H1 (cell line): ENCODE results near the gene KRTAP5-6. TPM values are rescaled to one million over a fixed set of nuclear protein-coding genes. Genes with fewer than 3 reads are reported as not detected.

Experiments used
- CTCF ChIA-PET: fragments of 300-600 bp; sonication (Branson Sonifier 250); formaldehyde crosslinking; loops from one replicate; lab custom pipeline; 2021; ENCODE audit not compliant: partially characterized antibody; lab: Charles Lee
- POLR2A ChIA-PET: fragments of 300-600 bp; sonication (Branson Sonifier 250); formaldehyde crosslinking; loops from one replicate; lab custom pipeline; 2021; ENCODE audit warnings: inconsistent platforms; ENCODE audit not compliant: partially characterized antibody; lab: Charles Lee
- DNase-seq, 2 experiments: peaks; one replicate each; pipeline versions ENCODE4 v3.0.0 to v3.0.0-alpha.2; 2010 to 2022; ENCODE audit warnings: low spot score in 2 of 2, low read depth in 1 of 2, mixed read lengths in 1 of 2
- FAIRE-seq: peaks from 2 replicates; lab custom pipeline; 2011; peaks lifted over from hg19 to GRCh38; lab: Jason Lieb, UNC
- H2AFZ ChIP-seq: 2 replicates; pipeline ENCODE4 v1.8.1; 2012; ENCODE audit warnings: low read length, inconsistent platforms
- H2AK5ac ChIP-seq: 2 replicates; pipeline ENCODE4 v1.6.1; 2013; ENCODE audit warnings: low read depth, low read length
- H2BK120ac ChIP-seq: replicated peaks from 2 replicates; pipeline ENCODE3; 2013; ENCODE audit warnings: low read depth, low read length, inconsistent platforms
- H2BK12ac ChIP-seq: 2 replicates; pipeline ENCODE4 v1.6.1; 2013; ENCODE audit warnings: low read depth, low read length
- H2BK15ac ChIP-seq: 2 replicates; pipeline ENCODE4 v1.6.1; 2013; ENCODE audit warnings: low read length
- H2BK20ac ChIP-seq: 2 replicates; pipeline ENCODE4 v1.6.1; 2013; ENCODE audit warnings: low read length
- H2BK5ac ChIP-seq: 2 replicates; pipeline ENCODE4 v1.6.1; 2013; ENCODE audit warnings: low read depth, low read length
- H3K14ac ChIP-seq: 2 replicates; pipeline ENCODE4 v1.6.1; 2013; ENCODE audit warnings: inconsistent platforms; ENCODE audit not compliant: insufficient read length
- H3K18ac ChIP-seq: 2 replicates; pipeline ENCODE4 v1.6.1; 2013; ENCODE audit warnings: low read length; ENCODE audit errors: extremely low read depth
- H3K23ac ChIP-seq: 2 replicates; pipeline ENCODE4 v1.6.1; 2013; ENCODE audit warnings: inconsistent platforms; ENCODE audit not compliant: insufficient read length
- H3K23me2 ChIP-seq: 2 replicates; pipeline ENCODE4 v1.6.1; 2013; ENCODE audit warnings: low read depth, low read length
- H3K27ac ChIP-seq: 2 replicates; pipeline ENCODE4 v1.6.1; 2011; ENCODE audit warnings: low read depth, low read length, inconsistent platforms
- H3K27me3 ChIP-seq, 4 experiments: replicated peaks in 1 of 4; 1 replicate in 1 of 4; 2 replicates in 3 of 4; pipeline versions ENCODE4 v1.6.1 to v1.8.1; 2011 to 2013; ENCODE audit warnings: low read length in 3 of 4, mild to moderate bottlenecking in 3 of 4, inconsistent platforms in 2 of 4, mixed read lengths in 2 of 4, moderate library complexity in 1 of 4; ENCODE audit not compliant: control insufficient read depth in 3 of 4, insufficient read depth in 3 of 4; ENCODE audit errors: extremely low read depth in 1 of 4
- H3K36me3 ChIP-seq, 4 experiments: 2 replicates each; pipeline versions ENCODE4 v1.6.1 to v1.8.1; 2011 to 2013; ENCODE audit warnings: mild to moderate bottlenecking in 4 of 4, low read length in 3 of 4, moderate library complexity in 2 of 4, control low read depth in 1 of 4, inconsistent platforms in 1 of 4; ENCODE audit not compliant: insufficient read depth in 4 of 4, control insufficient read depth in 2 of 4
- H3K4ac ChIP-seq: replicated peaks from 2 replicates; pipeline ENCODE3; 2013; ENCODE audit warnings: low read length, low read depth, mixed read lengths, inconsistent platforms; ENCODE audit not compliant: insufficient read length
- H3K4me1 ChIP-seq, 4 experiments: replicated peaks in 1 of 4; 1 replicate in 1 of 4; 2 replicates in 3 of 4; pipeline versions ENCODE4 v1.6.1 to v1.8.1; 2011 to 2013; ENCODE audit warnings: low read length in 3 of 4, inconsistent platforms in 2 of 4, mixed read lengths in 1 of 4; ENCODE audit not compliant: insufficient read depth in 4 of 4, control insufficient read depth in 3 of 4
- H3K4me2 ChIP-seq, 2 experiments: 2 replicates each; pipeline versions ENCODE4 v1.6.1 to v1.8.1; 2011 to 2013; ENCODE audit warnings: low read depth in 2 of 2, low read length in 2 of 2, control low read depth in 1 of 2, inconsistent platforms in 1 of 2, mild to moderate bottlenecking in 1 of 2; ENCODE audit not compliant: insufficient read depth in 1 of 2
- H3K4me3 ChIP-seq, 4 experiments: fragments of 200-600, 300-600 bp in 1 of 4; sonication (generic), shearing (Covaris generic), sonication (Bioruptor Twin) in 1 of 4; 2 replicates each; pipeline versions ENCODE4 v1.5.1 to v1.8.1; 2011 to 2016; ENCODE audit warnings: low read length in 4 of 4, low read depth in 3 of 4, control low read depth in 2 of 4, inconsistent platforms in 2 of 4, mild to moderate bottlenecking in 2 of 4, mixed read lengths in 1 of 4, moderate library complexity in 1 of 4; ENCODE audit not compliant: insufficient read depth in 2 of 4; ENCODE audit errors: extremely low read depth in 1 of 4
- H3K56ac ChIP-seq: replicated peaks from 2 replicates; pipeline ENCODE3; 2013; ENCODE audit warnings: low read depth, mild to moderate bottlenecking, mixed read lengths, low read length, inconsistent platforms; ENCODE audit not compliant: insufficient read length
- H3K79me1 ChIP-seq: 2 replicates; pipeline ENCODE4 v1.6.1; 2013; ENCODE audit warnings: low read depth, low read length, control low read depth
- H3K79me2 ChIP-seq, 2 experiments: 2 replicates each; pipeline versions ENCODE4 v1.6.1 to v1.8.1; 2012 to 2013; ENCODE audit warnings: low read length in 2 of 2, mild to moderate bottlenecking in 2 of 2, inconsistent platforms in 1 of 2; ENCODE audit not compliant: insufficient read depth in 2 of 2, control insufficient read depth in 1 of 2
- H3K9ac ChIP-seq, 4 experiments: replicated peaks in 1 of 4; 1 replicate in 1 of 4; 2 replicates in 3 of 4; pipeline versions ENCODE4 v1.6.1 to v1.8.1; 2011 to 2013; ENCODE audit warnings: low read depth in 3 of 4, low read length in 3 of 4, control low read depth in 2 of 4, mild to moderate bottlenecking in 2 of 4, moderate library complexity in 2 of 4, inconsistent platforms in 1 of 4; ENCODE audit errors: extremely low read depth in 1 of 4
- H3K9me3 ChIP-seq, 2 experiments: 2 replicates each; pipeline versions ENCODE4 v1.6.1 to v1.8.1; 2012 to 2013; ENCODE audit warnings: mild to moderate bottlenecking in 2 of 2, moderate library complexity in 2 of 2, control low read depth in 1 of 2, inconsistent platforms in 1 of 2, low read depth in 1 of 2, low read length in 1 of 2, mixed read lengths in 1 of 2; ENCODE audit not compliant: insufficient read depth in 2 of 2
- H4K20me1 ChIP-seq, 2 experiments: replicated peaks in 1 of 2; 2 replicates each; pipeline versions ENCODE3 to v1.8.1; 2011 to 2013; ENCODE audit warnings: inconsistent platforms in 2 of 2, low read length in 2 of 2, mild to moderate bottlenecking in 1 of 2; ENCODE audit not compliant: insufficient read depth in 2 of 2, control insufficient read depth in 1 of 2
- H4K5ac ChIP-seq: 2 replicates; pipeline ENCODE4 v1.6.1; 2013; ENCODE audit warnings: low read length, low read depth, mixed read lengths, inconsistent platforms; ENCODE audit not compliant: insufficient read length
- H4K8ac ChIP-seq: 2 replicates; pipeline ENCODE4 v1.8.0; 2013; ENCODE audit warnings: mild to moderate bottlenecking, moderate library complexity, low read length, inconsistent platforms; ENCODE audit not compliant: insufficient read depth; ENCODE audit errors: extremely low read depth
- H4K91ac ChIP-seq: replicated peaks from 2 replicates; pipeline ENCODE3; 2013; ENCODE audit warnings: low read length, mixed read lengths, inconsistent platforms; ENCODE audit not compliant: insufficient read length
- CBX5 ChIP-seq: fragments of 300-800, 300-1000 bp; sonication (generic); IDR thresholded peaks from 2 replicates; pipeline ENCODE4 v1.7.1; 2016; ENCODE audit warnings: antibody characterized with exemption, low read length, low read depth
- CEBPB ChIP-seq: IDR thresholded peaks from 2 replicates; pipeline ENCODE4 v1.6.1; 2012; ENCODE audit warnings: low read depth, low read length
- RBBP5 ChIP-seq: IDR thresholded peaks from 2 replicates; pipeline ENCODE4 v1.7.1; 2012; ENCODE audit warnings: low read depth, mild to moderate bottlenecking, inconsistent platforms, low read length, moderate library complexity, borderline replicate concordance
- SAP30 ChIP-seq: fragments of 300-600 bp; sonication (generic); IDR thresholded peaks from 2 replicates; pipeline ENCODE4 v1.7.1; 2012; ENCODE audit warnings: low read length, moderate library complexity, mild to moderate bottlenecking, inconsistent platforms; ENCODE audit not compliant: insufficient read depth, insufficient replicate concordance
- SIN3A ChIP-seq, 2 experiments: IDR thresholded peaks in 1 of 2; conservative IDR thresholded peaks in 1 of 2; 2 replicates each; pipeline ENCODE4 v1.6.1; 2011 to 2012; ENCODE audit warnings: low read length in 2 of 2, improper control_type of control experiment in 1 of 2, low read depth in 1 of 2, mild to moderate bottlenecking in 1 of 2
- SIRT6 ChIP-seq: IDR thresholded peaks from one replicate; pipeline ENCODE4 v1.7.1; 2012; ENCODE audit warnings: low read length, inconsistent platforms
- SP4 ChIP-seq: IDR thresholded peaks from 2 replicates; pipeline ENCODE4 v1.6.1; 2012; ENCODE audit warnings: low read length, inconsistent platforms
- SRF ChIP-seq: IDR thresholded peaks from 2 replicates; pipeline ENCODE4 v1.6.1; 2011; ENCODE audit warnings: mild to moderate bottlenecking, low read depth, low read length, moderate library complexity
- TBP ChIP-seq: IDR thresholded peaks from 2 replicates; pipeline ENCODE4 v1.6.1; 2011; ENCODE audit warnings: low read depth, low read length, improper control_type of control experiment
- WGBS, 2 experiments: shearing (Covaris generic) in 1 of 2; methylation state at CpG; one replicate each; pipeline versions ENCODE4 v1.1.6 to v1.1.7; 2013 to 2015; ENCODE audit warnings: low lambda C conversion rate in 2 of 2, mixed read lengths in 2 of 2, inconsistent platforms in 1 of 2, low coverage in 1 of 2, missing lambda C conversion rate in 1 of 2; ENCODE audit not compliant: insufficient replicate concordance in 2 of 2, insufficient coverage in 1 of 2, insufficient read length in 1 of 2; ENCODE audit errors: extremely low coverage in 1 of 2, missing lambda C conversion rate in 1 of 2; 5-methylcytosine and 5-hydroxymethylcytosine counted together
- polyA plus RNA-seq, 7 experiments: library from polyadenylated mRNA; depleted of rRNA in 3 of 7; stranded (reverse) in 5 of 7; unstranded in 2 of 7; fragments of >200 nt in 5 of 7; fragments of 200-250 nt in 2 of 7; gene quantifications; 1 replicate in 5 of 7; 2 replicates in 1 of 7; 4 replicates in 1 of 7; pipeline versions ENCODE4 v1.2.1 to v1.2.3, GENCODE V29; 2011 to 2013; ENCODE audit warnings: missing spikeins in 2 of 7, mixed read lengths in 2 of 7
- total RNA-seq: library from RNA; stranded (reverse); fragmentation: NEBNext Ultra II Directional; extraction: Animal tissue kit (Norgen Biotek cat#: 25700); gene quantifications from 2 replicates; pipeline ENCODE4 v1.2.1, GENCODE V29; 2021
- TF ChIP-seq, protein P1 (sequence below): IDR thresholded peaks from 2 replicates; pipeline ENCODE4 v1.6.1; 2012; ENCODE audit warnings: low read length, inconsistent platforms

The KRTAP5-6 gene
- total and polyA plus RNA-seq, 2 of the 8 experiments (the other 6 are each of a cell fraction or from before 2014, with no cell fraction given) = not detected

DNA sequence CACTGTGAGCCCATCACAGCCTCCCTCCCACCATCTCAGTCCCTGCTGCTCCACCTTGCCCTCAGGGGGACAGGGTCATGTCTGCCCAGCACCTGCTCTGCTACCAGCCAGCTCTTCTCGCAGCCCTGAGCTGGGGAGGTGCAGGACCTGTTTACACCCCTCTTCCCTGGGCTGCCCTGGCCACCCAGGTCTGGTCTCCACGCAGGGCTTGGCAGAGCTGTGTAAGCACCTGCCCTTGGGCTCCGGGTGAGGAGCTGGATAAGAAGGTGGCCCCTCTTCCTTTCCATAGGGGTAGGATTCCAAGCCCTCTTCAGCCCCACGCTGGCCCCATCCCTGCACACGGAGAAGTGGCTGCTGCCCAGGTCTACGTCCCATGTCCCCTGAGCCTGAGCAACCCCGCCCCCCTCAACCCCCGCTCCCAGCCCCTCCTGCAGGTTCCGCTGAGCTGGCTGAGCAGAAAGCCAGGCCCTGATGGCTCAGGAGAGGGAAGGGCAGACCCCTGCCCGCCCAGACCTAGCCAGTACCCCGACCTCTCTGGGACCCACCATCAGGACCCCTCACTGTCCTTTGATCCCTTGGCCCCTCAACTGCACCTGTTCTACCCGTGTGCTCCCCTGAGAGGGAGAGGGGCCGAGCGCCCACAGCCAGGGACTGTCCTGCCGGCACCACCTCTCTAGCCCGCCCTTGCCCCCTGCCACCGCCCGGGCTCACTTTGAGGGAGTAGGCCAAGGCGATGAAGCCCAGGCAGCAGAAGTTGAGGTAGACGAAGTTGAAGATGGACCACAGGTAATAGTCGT lies 50.2 kb downstream of the KRTAP5-6 start:
- Histone ChIP-seq H3K14ac (no peak overlapping the region), H3K9me3 (peaks cover 0 to 5% of the 10 kb centered on the region in 2 experiments; a peak in 2 of 4 replicates), H3K23me2 (peaks cover 19% of the 10 kb centered on the region), H3K4me3 (no peak overlapping the region), H3K36me3 (no peaks in the 10 kb centered on the region; a peak in 2 of 8 replicates), H4K8ac (no peak overlapping the region; the same call in 1 of the 2 replicates), H3K56ac (no peak overlapping the region), H2AK5ac (no peak overlapping the region), H2BK5ac (no peak overlapping the region), H3K79me2 (no peaks in the 10 kb centered on the region), H3K4me2 (no peak overlapping the region; a peak in 1 of 4 replicates), H3K27ac (no peak overlapping the region), H3K27me3 (peaks cover 12 to 35% (median 27%) of the 10 kb centered on the region in 4 experiments; a peak in 6 of 7 replicates), H4K91ac (no peak overlapping the region), H2BK15ac (no peak overlapping the region), H3K9ac (no peak overlapping the region), H3K23ac (no peak overlapping the region), H2AFZ (no peak overlapping the region), H2BK20ac (no peak overlapping the region), H3K18ac (no peak overlapping the region), H4K5ac (no peak overlapping the region), H3K4me1 (peaks cover 0 to 12% (median 4%) of the 10 kb centered on the region in 4 experiments; a peak in 5 of 7 replicates), H2BK120ac (no peak overlapping the region), H3K4ac (no peak overlapping the region), H4K20me1 (peaks cover 5 to 15% of the 10 kb centered on the region in 2 experiments), H3K79me1 (no peaks in the 10 kb centered on the region), H2BK12ac (no peak overlapping the region)
- POLR2A ChIA-PET = interaction anchor here (1.1 kb wide), 1 partner anchor 11 kb away, joined by 4 read pairs; no protein-coding TSS in a partner anchor
- FAIRE-seq = no peak
- CTCF ChIA-PET = interaction anchor here (1.1 to 3.2 kb wide), 3 partner anchors 20 to 94 kb away, joined by 4 to 15 read pairs (median 5); no protein-coding TSS in a partner anchor
- WGBS, 2 experiments = 81% methylated on average over 6 of the region's 21 CpGs; no CpG with 5 or more reads in 1 of the 2 experiments
- no peak for DNase-seq
- TF ChIP-seq CBX5 (no peak), SIN3A (conservative IDR thresholded peaks at IDR 0.05 in 1 of 2, IDR thresholded peaks at IDR 0.05 in 1 of 2; ENCODE audit: low read depth in 1 of 2, low read length in 2 of 2) (no peak), TBP (no peak), SRF (no peak), SP4 (no peak), RBBP5 (no peak), SIRT6 (no peak), SAP30 (no peak), CEBPB (no peak)
- TF ChIP-seq, protein P1, sequence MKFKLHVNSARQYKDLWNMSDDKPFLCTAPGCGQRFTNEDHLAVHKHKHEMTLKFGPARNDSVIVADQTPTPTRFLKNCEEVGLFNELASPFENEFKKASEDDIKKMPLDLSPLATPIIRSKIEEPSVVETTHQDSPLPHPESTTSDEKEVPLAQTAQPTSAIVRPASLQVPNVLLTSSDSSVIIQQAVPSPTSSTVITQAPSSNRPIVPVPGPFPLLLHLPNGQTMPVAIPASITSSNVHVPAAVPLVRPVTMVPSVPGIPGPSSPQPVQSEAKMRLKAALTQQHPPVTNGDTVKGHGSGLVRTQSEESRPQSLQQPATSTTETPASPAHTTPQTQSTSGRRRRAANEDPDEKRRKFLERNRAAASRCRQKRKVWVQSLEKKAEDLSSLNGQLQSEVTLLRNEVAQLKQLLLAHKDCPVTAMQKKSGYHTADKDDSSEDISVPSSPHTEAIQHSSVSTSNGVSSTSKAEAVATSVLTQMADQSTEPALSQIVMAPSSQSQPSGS = no peak
